Left lung (tissue), 10 donors: Measurements from ENCODE around the gene TK1. TPM values are rescaled to one million over a fixed set of nuclear protein-coding genes. Genes with fewer than 3 reads are reported as not detected.

ENCODE experiments used
- ATAC-seq: fragments of 200-7000 bp; cut with Tn5 transposase; one replicate; pipeline ENCODE4 v1.9.1; 2020; ENCODE audit warnings: moderate library complexity
- DNase-seq, 4 donors: peaks; one replicate each; pipeline ENCODE4 v3.0.0-alpha.2; 2013 to 2020
- H3K27ac ChIP-seq, 2 donors: fragments of 200-600 bp; sonication (generic) in 1 of 2; one replicate each; pipeline versions ENCODE4 v1.5.0 to v1.8.0; 2020 to 2021
- H3K27me3 ChIP-seq, 2 donors: fragments of 200-600 bp; sonication (generic) in 1 of 2; one replicate each; pipeline versions ENCODE4 v1.5.0 to v1.8.0; 2020 to 2021
- H3K36me3 ChIP-seq, 2 donors: fragments of 200-600 bp; sonication (generic) in 1 of 2; one replicate each; pipeline versions ENCODE4 v1.5.0 to v1.8.0; 2020 to 2021
- H3K4me1 ChIP-seq, 2 donors: fragments of 200-600 bp; one replicate each; pipeline ENCODE4 v1.8.0; 2021
- H3K4me3 ChIP-seq, 2 donors: fragments of 200-600 bp; sonication (generic) in 1 of 2; one replicate each; pipeline versions ENCODE4 v1.5.0 to v1.8.0; 2020 to 2021; ENCODE audit warnings: mild to moderate bottlenecking in 1 of 2
- H3K9me3 ChIP-seq, 2 donors: fragments of 200-600 bp; sonication (generic) in 1 of 2; one replicate each; pipeline versions ENCODE4 v1.5.0 to v1.8.0; 2020 to 2021
- CTCF ChIP-seq, 2 donors: fragments of 200-600 bp; sonication (generic) in 1 of 2; IDR thresholded peaks; one replicate each; pipeline versions ENCODE4 v1.5.0 to v1.8.0; 2021; ENCODE audit warnings: antibody characterized with exemption in 2 of 2
- intact Hi-C, 2 donors: fragments of 100-400 bp; cut with DNase I; formaldehyde crosslinking; loops; one replicate each; pipeline versions ENCODE4 v1.11.2 to v1.14.2; 2022
- polyA plus RNA-seq, 6 donors: library from polyadenylated mRNA; unstranded; fragments of 120-200 nt; gene quantifications; one replicate each; pipeline ENCODE4 v1.2.1, GENCODE V29; 2013; ENCODE audit not compliant: insufficient read length in 6 of 6
- total RNA-seq, 2 donors: library from RNA; stranded (reverse); fragmentation: NEBNext Ultra II Directional; extraction: Animal tissue kit (Norgen Biotek cat#: 25700); gene quantifications; one replicate each; pipeline ENCODE4 v1.2.1, GENCODE V29; 2021
- donor health status: DM: no; HTN: yes; CAD: no.
- donor health status: DM: no; HTN: no; CAD: no.

The TK1 gene
- total and polyA plus RNA-seq, 8 donors = 22.5 to 54.9 (median 28.2) TPM

DNA sequence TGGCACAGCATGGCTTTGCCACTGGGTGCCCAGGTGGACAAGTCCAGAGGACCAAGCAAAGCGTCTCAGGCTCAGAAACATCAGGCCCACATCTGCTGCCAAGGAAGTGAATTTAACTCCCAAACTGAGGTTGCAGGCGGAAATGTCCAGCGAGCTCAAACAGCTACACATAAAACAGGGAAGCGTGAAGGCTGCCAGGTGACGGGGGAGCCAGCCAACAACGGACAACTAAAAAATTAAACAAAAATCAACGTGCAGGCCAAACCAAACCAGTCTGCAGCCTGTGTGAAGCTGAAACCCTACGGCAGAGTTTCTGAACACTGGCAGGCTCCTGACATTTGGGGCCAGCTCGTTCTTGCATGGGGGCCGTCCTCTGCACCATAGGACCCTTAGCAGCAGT lies 2.5 kb downstream of the TK1 start:
- no peak for DNase-seq

GRCh38 chr17:78183916-78184315 lies 2.9 kb downstream of the TK1 start:
- Histone ChIP-seq H3K4me3 (no peak overlapping the region), H3K27ac (no peak overlapping the region), H3K27me3 (no peaks in the 10 kb centered on the region), H3K36me3 (no peaks in the 10 kb centered on the region), H3K9me3 (no peaks in the 10 kb centered on the region), H3K4me1 (peaks cover 6 to 62% of the 10 kb centered on the region in 2 donors)
- intact Hi-C loops = no loop called here
- no peak for ATAC-seq
- no peak for TF ChIP-seq CTCF (IDR thresholded peaks at IDR 0.05)
- no peak for DNase-seq

More for the DNA sequence above, 2.5 kb downstream of the TK1 start:
- H3K4me3 ChIP-seq = peak overlapping the region in 1 of 2 donors; percentile 11
- H3K4me1 ChIP-seq = peaks cover 6 to 62% of the 10 kb centered on the region in 2 donors
- H3K27me3 ChIP-seq = no peaks in the 10 kb centered on the region
- intact Hi-C loops = no loop called here
- H3K36me3 ChIP-seq = no peaks in the 10 kb centered on the region
- H3K9me3 ChIP-seq = no peaks in the 10 kb centered on the region
- ATAC-seq = no peak
- H3K27ac ChIP-seq = peak overlapping the region; percentile 13 to 18
- no peak for TF ChIP-seq CTCF (IDR thresholded peaks at IDR 0.05)

- H3K27me3 ChIP-seq = no peaks in the 10 kb centered on the region
Observed at GRCh38 chr17:78182504-78182903, 4.3 kb downstream of the TK1 start.

GRCh38 chr17:78180508-78180907 lies 6.3 kb downstream of the TK1 start:
- Histone ChIP-seq H3K9me3 (no peaks in the 10 kb centered on the region), H3K27ac (peak overlapping the region; percentile 20 to 54), H3K4me3 (no peak overlapping the region), H3K4me1 (peaks cover 7 to 52% of the 10 kb centered on the region in 2 donors), H3K27me3 (no peaks in the 10 kb centered on the region), H3K36me3 (no peaks in the 10 kb centered on the region)
- ATAC-seq (no peak), DNase-seq (no peak)
- intact Hi-C loops = no loop called here
- TF ChIP-seq CTCF (IDR thresholded peaks at IDR 0.05) = no peak

More at GRCh38 chr17:78182504-78182903, 4.3 kb downstream of the TK1 start:
- Histone ChIP-seq H3K4me1 (peaks cover 0 to 54% of the 10 kb centered on the region in 2 donors), H3K4me3 (no peak overlapping the region), H3K9me3 (no peaks in the 10 kb centered on the region), H3K27ac (no peak overlapping the region), H3K36me3 (no peaks in the 10 kb centered on the region)
- DNase-seq = no peak
- ATAC-seq = no peak
- TF ChIP-seq CTCF (IDR thresholded peaks at IDR 0.05) = no peak
- intact Hi-C loops = no loop called here

- no peak for TF ChIP-seq CTCF (IDR thresholded peaks at IDR 0.05)
- intact Hi-C loops = no loop called here
- Histone ChIP-seq H3K36me3 (no peaks in the 10 kb centered on the region), H3K27me3 (no peaks in the 10 kb centered on the region), H3K27ac (peak overlapping the region; percentile 20 to 54), H3K4me1 (peaks cover 12 to 54% of the 10 kb centered on the region in 2 donors), H3K9me3 (no peaks in the 10 kb centered on the region), H3K4me3 (no peak overlapping the region)
- ATAC-seq = no peak
- no peak for DNase-seq
Observed at GRCh38 chr17:78180083-78180482, 6.8 kb downstream of the TK1 start.
